Activated naive CD4-positive, alpha-beta T cell treated with anti-CD3 and anti-CD28 coated beads, Interleukin-2, amount 10 ng/mL, durations not matched to agents 7 days and 5 days (primary cell): Measurements from ENCODE around the gene TTC21B.
"Not testable (repeated sequence)": the region's sequence is repeated elsewhere in the genome, so short reads cannot be mapped to it uniquely, and the experiment has no call there.

Experiments
- CTCF ChIA-PET: fragments of 350-600 bp; sonication (Branson Sonifier 250); formaldehyde crosslinking; loops from one replicate; lab custom pipeline; 2021; ENCODE audit warnings: antibody characterized with exemption; lab: Charles Lee
- DNase-seq: peaks from one replicate; pipeline ENCODE4 v3.0.0-alpha.2; 2020
- H3K27ac Mint-ChIP-seq: one replicate; pipeline ENCODE4 v1.8.0; 2021; ENCODE audit warnings: mild to moderate bottlenecking, moderate library complexity, mixed read lengths
- H3K27me3 Mint-ChIP-seq: one replicate; pipeline ENCODE4 v1.8.0; 2021; ENCODE audit warnings: mild to moderate bottlenecking, mixed read lengths
- H3K36me3 Mint-ChIP-seq: one replicate; pipeline ENCODE4 v1.8.0; 2021; ENCODE audit warnings: mixed read lengths
- H3K4me1 Mint-ChIP-seq: one replicate; pipeline ENCODE4 v1.8.0; 2021; ENCODE audit warnings: mixed read lengths
- H3K4me3 Mint-ChIP-seq: one replicate; pipeline ENCODE4 v1.8.0; 2021; ENCODE audit warnings: mild to moderate bottlenecking, moderate library complexity, mixed read lengths
- H3K9me3 Mint-ChIP-seq: one replicate; pipeline ENCODE4 v1.8.0; 2021; ENCODE audit warnings: mixed read lengths

TTC21B gene

GRCh38 chr2:165861083-165861482 is 92.5 kb downstream of the TTC21B start:
- H3K36me3 Mint-ChIP-seq, DNase-seq, H3K27me3 Mint-ChIP-seq, CTCF ChIA-PET, H3K4me3 Mint-ChIP-seq, H3K9me3 Mint-ChIP-seq, H3K27ac Mint-ChIP-seq, H3K4me1 Mint-ChIP-seq: not testable (repeated sequence)

GRCh38 chr2:165859723-165860122 is 93.9 kb downstream of the TTC21B start:
- H3K4me1 Mint-ChIP-seq, H3K4me3 Mint-ChIP-seq, DNase-seq, H3K9me3 Mint-ChIP-seq, CTCF ChIA-PET, H3K36me3 Mint-ChIP-seq, H3K27me3 Mint-ChIP-seq, H3K27ac Mint-ChIP-seq: not testable (repeated sequence)

- Mint-ChIP-seq H3K27ac (no peak overlapping the region), H3K4me1 (no peaks in the 10 kb centered on the region), H3K36me3 (peaks cover 3% of the 10 kb centered on the region), H3K27me3 (no peaks in the 10 kb centered on the region), H3K9me3 (peaks cover 19% of the 10 kb centered on the region), H3K4me3 (no peak overlapping the region)
- DNase-seq: no peak
- CTCF ChIA-PET: no interaction called here
Measured at GRCh38 chr2:165857876-165858275, 95.7 kb downstream of the TTC21B start.

GRCh38 chr2:165852394-165852793 is 101.2 kb downstream of the TTC21B start:
- no peak for DNase-seq
- peaks cover 6% of the 10 kb centered on the region for H3K4me1 Mint-ChIP-seq
- H3K9me3 Mint-ChIP-seq: peaks cover 29% of the 10 kb centered on the region
- peaks cover 4% of the 10 kb centered on the region for H3K27me3 Mint-ChIP-seq
- CTCF ChIA-PET: no interaction called here
- H3K4me3 Mint-ChIP-seq: no peak overlapping the region
- H3K36me3 Mint-ChIP-seq: peaks cover 6% of the 10 kb centered on the region
- H3K27ac Mint-ChIP-seq: no peak overlapping the region

- no peaks in the 10 kb centered on the region for H3K36me3 Mint-ChIP-seq
- no peak overlapping the region for H3K4me3 Mint-ChIP-seq
- H3K27ac Mint-ChIP-seq: no peak overlapping the region
- no peak for DNase-seq
- CTCF ChIA-PET: interaction anchor here (0.7 kb wide), 1 partner anchor 283 kb away, joined by 3 read pairs; no protein-coding TSS in a partner anchor
- H3K4me1 Mint-ChIP-seq: no peaks in the 10 kb centered on the region
- H3K9me3 Mint-ChIP-seq: peaks cover 9% of the 10 kb centered on the region
- peaks cover 4% of the 10 kb centered on the region for H3K27me3 Mint-ChIP-seq
Measured at GRCh38 chr2:165847001-165847400, 106.6 kb downstream of the TTC21B start.

GRCh38 chr2:165846056-165846455 is 107.5 kb downstream of the TTC21B start:
- H3K27ac Mint-ChIP-seq: no peak overlapping the region
- no peaks in the 10 kb centered on the region for H3K36me3 Mint-ChIP-seq
- no peaks in the 10 kb centered on the region for H3K4me1 Mint-ChIP-seq
- no peak for DNase-seq
- CTCF ChIA-PET: no interaction called here
- peaks cover 4% of the 10 kb centered on the region for H3K27me3 Mint-ChIP-seq
- peaks cover 6% of the 10 kb centered on the region for H3K9me3 Mint-ChIP-seq
- H3K4me3 Mint-ChIP-seq: no peak overlapping the region

GRCh38 chr2:165844216-165844615 is 109.4 kb downstream of the TTC21B start:
- Mint-ChIP-seq H3K4me1 (no peaks in the 10 kb centered on the region), H3K4me3 (no peak overlapping the region), H3K27ac (no peak overlapping the region), H3K9me3 (no peaks in the 10 kb centered on the region), H3K36me3 (no peaks in the 10 kb centered on the region), H3K27me3 (peaks cover 2% of the 10 kb centered on the region)
- DNase-seq: no peak
- CTCF ChIA-PET: no interaction called here

- Mint-ChIP-seq H3K36me3 (no peaks in the 10 kb centered on the region), H3K4me3 (no peak overlapping the region), H3K27ac (no peak overlapping the region), H3K4me1 (no peaks in the 10 kb centered on the region), H3K9me3 (no peaks in the 10 kb centered on the region), H3K27me3 (no peaks in the 10 kb centered on the region)
- CTCF ChIA-PET: no interaction called here
- DNase-seq: no peak
Measured at GRCh38 chr2:165843351-165843750, 110.2 kb downstream of the TTC21B start.

GRCh38 chr2:165840333-165840958 is 113.1 kb downstream of the TTC21B start:
- CTCF ChIA-PET: no interaction called here
- no peak for DNase-seq
- H3K27ac Mint-ChIP-seq: no peak overlapping the region

GRCh38 chr2:165839610-165840009 is 114.0 kb downstream of the TTC21B start:
- Mint-ChIP-seq H3K36me3 (no peaks in the 10 kb centered on the region), H3K4me3 (no peak overlapping the region), H3K4me1 (no peaks in the 10 kb centered on the region), H3K27me3 (no peaks in the 10 kb centered on the region), H3K9me3 (no peaks in the 10 kb centered on the region), H3K27ac (no peak overlapping the region)
- CTCF ChIA-PET: no interaction called here
- no peak for DNase-seq

More at GRCh38 chr2:165840333-165840958, 113.1 kb downstream of the TTC21B start:
- Mint-ChIP-seq H3K4me3 (no peak overlapping the region), H3K9me3 (no peaks in the 10 kb centered on the region), H3K36me3 (no peaks in the 10 kb centered on the region), H3K27me3 (no peaks in the 10 kb centered on the region), H3K4me1 (no peaks in the 10 kb centered on the region)

GRCh38 chr2:165837122-165837521 is 116.5 kb downstream of the TTC21B start:
- DNase-seq: no peak
- CTCF ChIA-PET: no interaction called here
- Mint-ChIP-seq H3K4me3 (no peak overlapping the region), H3K4me1 (no peaks in the 10 kb centered on the region), H3K9me3 (no peaks in the 10 kb centered on the region), H3K27me3 (no peaks in the 10 kb centered on the region), H3K27ac (no peak overlapping the region), H3K36me3 (no peaks in the 10 kb centered on the region)

- Mint-ChIP-seq H3K4me1 (no peaks in the 10 kb centered on the region), H3K9me3 (no peaks in the 10 kb centered on the region), H3K27ac (no peak overlapping the region), H3K4me3 (no peak overlapping the region), H3K27me3 (no peaks in the 10 kb centered on the region), H3K36me3 (no peaks in the 10 kb centered on the region)
- DNase-seq: no peak
- CTCF ChIA-PET: no interaction called here
Measured at GRCh38 chr2:165835363-165835762, 118.2 kb downstream of the TTC21B start.

GRCh38 chr2:165833156-165833555 is 120.4 kb downstream of the TTC21B start:
- no peak overlapping the region for H3K27ac Mint-ChIP-seq
- DNase-seq: no peak
- no peaks in the 10 kb centered on the region for H3K27me3 Mint-ChIP-seq
- no peaks in the 10 kb centered on the region for H3K9me3 Mint-ChIP-seq
- H3K4me1 Mint-ChIP-seq: no peaks in the 10 kb centered on the region
- CTCF ChIA-PET: no interaction called here
- H3K4me3 Mint-ChIP-seq: no peak overlapping the region
- H3K36me3 Mint-ChIP-seq: no peaks in the 10 kb centered on the region

GRCh38 chr2:165827921-165828276 is 125.7 kb downstream of the TTC21B start:
- Mint-ChIP-seq H3K27me3 (no peaks in the 10 kb centered on the region), H3K36me3 (no peaks in the 10 kb centered on the region), H3K27ac (no peak overlapping the region), H3K4me3 (no peak overlapping the region), H3K4me1 (no peaks in the 10 kb centered on the region), H3K9me3 (no peaks in the 10 kb centered on the region)
- CTCF ChIA-PET: interaction anchor here (0.6 kb wide), 1 partner anchor 37 kb away, joined by 3 read pairs; no protein-coding TSS in a partner anchor
- DNase-seq: no peak

GRCh38 chr2:165827016-165827920 is 126.3 kb downstream of the TTC21B start:
- Mint-ChIP-seq H3K36me3 (no peaks in the 10 kb centered on the region), H3K9me3 (no peaks in the 10 kb centered on the region), H3K27ac (no peak overlapping the region), H3K4me3 (no peak overlapping the region), H3K4me1 (no peaks in the 10 kb centered on the region), H3K27me3 (peaks cover under 1% of the 10 kb centered on the region)
- CTCF ChIA-PET: interaction anchor here (0.6 kb wide), 1 partner anchor 38 kb away, joined by 3 read pairs; no protein-coding TSS in a partner anchor
- DNase-seq: no peak
